T-helper 2 cell treated with Interferon-gamma antibody and Interleukin-4, amounts not matched to agents 5 μg/mL and 100 μg/mL, for 36 hours (primary cell): ENCODE data around the gene GP2.

Experiments
- DNase-seq: peaks from one replicate; pipeline ENCODE4 v3.0.0; 2021; ENCODE audit warnings: low spot score
- H3K27ac Mint-ChIP-seq: one replicate; pipeline ENCODE4 v1.8.0; 2021; ENCODE audit warnings: mild to moderate bottlenecking, mixed read lengths
- H3K27me3 Mint-ChIP-seq: one replicate; pipeline ENCODE4 v1.8.0; 2021; ENCODE audit warnings: low read depth, mixed read lengths
- H3K36me3 Mint-ChIP-seq: one replicate; pipeline ENCODE4 v1.8.0; 2021; ENCODE audit warnings: low read depth, mixed read lengths
- H3K4me1 Mint-ChIP-seq: one replicate; pipeline ENCODE4 v1.8.0; 2021; ENCODE audit warnings: low read depth, mixed read lengths
- H3K4me3 Mint-ChIP-seq: one replicate; pipeline ENCODE4 v1.8.0; 2022; ENCODE audit warnings: mild to moderate bottlenecking, moderate library complexity, mixed read lengths
- H3K9me3 Mint-ChIP-seq: one replicate; pipeline ENCODE4 v1.8.0; 2021; ENCODE audit warnings: mixed read lengths

Gene GP2

GRCh38 chr16:20265019-20265418 lies 62.3 kb downstream of the GP2 start:
- Mint-ChIP-seq H3K4me3 (no peak overlapping the region), H3K9me3 (no peaks in the 10 kb centered on the region), H3K27me3 (no peaks in the 10 kb centered on the region), H3K4me1 (no peaks in the 10 kb centered on the region), H3K36me3 (no peaks in the 10 kb centered on the region), H3K27ac (no peak overlapping the region)
- DNase-seq, result no peak

DNA sequence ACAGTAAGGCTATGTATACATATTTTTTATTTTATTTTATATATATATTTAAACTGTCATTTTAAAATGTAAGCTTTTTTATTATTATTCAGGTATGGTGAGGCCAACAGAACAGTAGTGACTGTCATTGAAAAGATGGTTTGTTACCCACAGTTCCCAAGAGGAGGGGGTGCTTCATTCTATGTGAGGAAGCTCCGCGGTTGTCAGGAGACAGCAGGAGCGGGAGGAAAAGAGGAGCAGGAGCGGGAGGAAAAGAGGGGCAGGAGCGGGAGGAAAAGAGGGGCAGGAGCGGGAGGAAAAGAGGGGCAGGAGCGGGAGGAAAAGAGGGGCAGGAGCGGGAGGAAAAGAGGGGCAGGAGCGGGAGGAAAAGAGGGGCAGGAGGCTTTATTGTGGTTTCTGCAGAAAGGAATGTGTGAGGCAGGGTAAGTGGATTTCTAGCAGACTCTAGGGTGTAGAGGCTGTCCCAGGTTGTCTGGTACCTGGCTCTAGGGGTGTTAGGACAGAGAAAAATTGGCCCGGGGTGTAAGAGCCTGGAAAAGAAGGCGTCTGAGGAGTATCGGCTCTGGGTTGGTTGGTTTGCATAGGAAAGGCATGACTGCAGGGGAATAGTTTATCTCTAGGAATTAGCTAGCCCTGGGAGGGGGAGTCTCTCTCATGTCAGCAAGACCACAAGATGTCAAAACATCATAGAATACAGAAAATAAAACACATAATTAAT lies 64.0 kb downstream of the GP2 start:
- DNase-seq, result no peak
- Mint-ChIP-seq H3K9me3 (no peaks in the 10 kb centered on the region), H3K36me3 (no peaks in the 10 kb centered on the region), H3K27me3 (no peaks in the 10 kb centered on the region), H3K27ac (no peak overlapping the region), H3K4me1 (no peaks in the 10 kb centered on the region), H3K4me3 (no peak overlapping the region)

DNA sequence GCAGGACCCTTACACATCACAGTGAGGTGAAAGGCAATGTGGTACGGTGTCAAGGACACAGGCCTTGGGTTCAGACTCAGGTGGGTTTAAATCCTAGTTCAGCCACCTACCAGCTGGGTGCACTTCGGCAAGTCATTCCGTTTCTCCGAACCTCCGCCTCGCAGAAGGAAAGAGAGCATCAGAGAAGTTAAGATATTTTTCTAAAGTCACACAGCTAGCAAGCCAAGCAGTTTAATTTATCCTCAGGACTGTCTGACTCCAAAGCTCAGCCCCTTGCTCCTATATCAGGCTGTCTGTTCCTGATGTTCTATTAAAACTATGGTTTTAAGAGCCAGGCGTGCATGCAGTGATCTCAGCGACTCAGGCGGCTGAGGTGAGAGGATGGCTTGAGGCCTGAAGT lies 65.1 kb downstream of the GP2 start:
- no peaks in the 10 kb centered on the region for H3K4me1 Mint-ChIP-seq
- no peaks in the 10 kb centered on the region for H3K27me3 Mint-ChIP-seq
- H3K4me3 Mint-ChIP-seq, result no peak overlapping the region
- DNase-seq, result no peak
- no peaks in the 10 kb centered on the region for H3K36me3 Mint-ChIP-seq
- no peak overlapping the region for H3K27ac Mint-ChIP-seq
- no peaks in the 10 kb centered on the region for H3K9me3 Mint-ChIP-seq

DNA sequence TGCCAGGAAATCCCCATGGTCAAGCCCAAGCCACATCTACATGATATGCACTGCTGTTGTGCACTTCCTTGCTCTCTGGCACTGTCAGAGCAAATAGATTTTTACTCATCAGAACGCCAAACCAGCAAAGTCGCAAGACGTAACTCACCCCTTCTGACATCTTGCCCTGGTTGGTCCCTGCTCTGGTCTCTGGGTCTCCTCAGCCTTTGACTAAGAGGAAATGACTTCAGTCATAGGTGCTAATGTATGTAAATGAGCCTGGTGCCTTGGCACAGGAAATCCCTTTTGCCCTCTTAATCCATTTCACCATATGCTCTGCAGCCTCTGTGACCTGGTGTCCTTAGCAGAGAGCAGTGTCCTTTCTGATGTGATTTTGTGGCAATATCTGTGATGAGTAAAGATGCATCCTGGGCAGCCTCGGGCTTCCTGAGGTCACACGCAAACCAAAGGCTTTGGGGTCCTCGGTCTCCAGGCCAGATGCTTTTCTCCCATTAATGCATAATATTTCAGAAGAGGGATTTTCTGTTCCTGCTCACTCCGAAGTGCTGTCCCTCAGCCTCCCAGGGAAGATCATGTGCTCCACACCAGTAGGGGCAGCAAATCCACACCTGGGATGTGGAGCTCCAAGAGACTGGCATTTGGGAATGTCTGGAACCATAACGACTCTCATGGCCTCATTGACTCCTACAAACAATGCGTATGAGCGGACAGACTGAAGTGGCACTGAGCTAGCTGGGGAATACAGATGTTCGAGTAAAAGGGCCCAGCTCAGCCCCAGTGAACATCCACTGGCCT lies 66.9 kb downstream of the GP2 start:
- no peaks in the 10 kb centered on the region for H3K27me3 Mint-ChIP-seq
- no peak overlapping the region for H3K4me3 Mint-ChIP-seq
- no peak for DNase-seq
- no peaks in the 10 kb centered on the region for H3K36me3 Mint-ChIP-seq
- no peaks in the 10 kb centered on the region for H3K9me3 Mint-ChIP-seq
- H3K4me1 Mint-ChIP-seq, result no peaks in the 10 kb centered on the region
- no peak overlapping the region for H3K27ac Mint-ChIP-seq
